ENCODE data around the gene ENDOD1.

The ENDOD1 gene

DNA sequence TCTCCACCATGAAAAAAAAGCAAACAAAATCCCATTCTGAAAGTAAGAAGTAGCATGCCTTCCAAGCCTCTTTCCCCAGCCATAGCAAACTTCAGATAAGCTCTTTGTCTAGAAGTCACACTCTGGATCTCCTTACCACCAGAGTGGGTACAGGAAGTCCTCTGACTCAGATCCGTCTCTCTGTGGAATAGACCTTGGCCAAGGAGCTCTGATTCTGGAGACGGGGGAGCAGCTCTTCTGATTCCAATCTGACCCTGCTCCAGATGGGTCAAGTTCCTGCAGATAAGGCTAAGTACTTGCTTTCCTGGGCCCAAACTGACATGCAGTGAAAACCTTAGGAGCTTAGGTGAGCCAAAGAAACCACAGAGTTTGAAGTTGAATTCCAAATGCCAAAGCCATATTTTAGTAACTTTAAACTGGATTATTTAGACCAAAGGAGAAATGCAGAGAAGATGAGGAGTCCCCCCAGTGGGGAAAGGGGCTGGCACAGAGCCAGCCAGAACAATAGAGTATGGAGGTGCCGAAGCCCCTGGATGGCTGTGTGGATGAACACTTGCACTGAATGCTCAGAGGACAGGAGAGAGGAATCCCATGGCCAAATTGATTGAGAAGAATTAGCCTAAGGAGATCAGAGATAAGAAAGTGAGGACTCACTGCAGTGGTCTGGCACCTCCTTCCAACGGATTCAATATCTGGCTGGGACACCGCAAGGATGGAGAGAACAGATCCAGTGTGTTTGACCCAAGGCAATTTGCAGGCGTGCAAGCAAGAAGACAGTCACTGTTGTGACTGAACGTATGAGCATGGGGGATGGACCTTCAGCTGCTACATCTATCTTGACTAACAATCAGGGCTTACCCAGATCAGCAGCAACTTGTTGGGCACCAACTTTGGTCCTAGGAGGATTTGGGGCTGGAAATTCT lies 54.9 kb downstream of the ENDOD1 start:
- no peak for DNase-seq

DNA sequence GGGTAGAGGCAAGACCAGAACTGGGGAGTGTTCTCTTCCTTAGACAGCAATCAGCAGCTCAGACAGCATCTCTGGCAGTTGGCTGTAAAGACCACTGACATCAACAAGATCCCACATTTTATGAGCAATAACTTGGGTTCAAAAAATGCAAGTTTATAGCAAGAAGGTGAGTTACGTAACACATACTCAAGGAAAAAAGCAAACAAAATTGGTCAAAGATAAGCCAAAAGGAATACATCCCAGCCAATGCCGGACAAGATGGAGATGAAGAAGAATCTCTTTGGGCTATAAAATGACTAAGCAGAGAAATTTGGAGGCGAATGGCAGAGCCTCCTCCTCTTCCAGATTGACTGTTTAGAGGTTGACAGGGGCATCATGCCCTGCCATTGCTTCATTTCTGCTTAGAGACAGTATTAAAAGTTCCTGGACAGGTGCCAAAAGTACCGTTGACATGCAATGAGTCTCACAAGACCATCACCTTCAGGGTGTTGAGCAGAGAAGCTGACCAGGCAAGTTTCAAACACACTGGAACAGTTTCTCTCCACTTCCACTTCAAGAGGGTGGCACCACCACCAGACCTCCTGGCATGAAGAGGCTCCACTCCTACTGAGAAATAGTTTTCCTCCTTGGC lies 55.9 kb downstream of the ENDOD1 start:
- DNase-seq = no peak

DNA sequence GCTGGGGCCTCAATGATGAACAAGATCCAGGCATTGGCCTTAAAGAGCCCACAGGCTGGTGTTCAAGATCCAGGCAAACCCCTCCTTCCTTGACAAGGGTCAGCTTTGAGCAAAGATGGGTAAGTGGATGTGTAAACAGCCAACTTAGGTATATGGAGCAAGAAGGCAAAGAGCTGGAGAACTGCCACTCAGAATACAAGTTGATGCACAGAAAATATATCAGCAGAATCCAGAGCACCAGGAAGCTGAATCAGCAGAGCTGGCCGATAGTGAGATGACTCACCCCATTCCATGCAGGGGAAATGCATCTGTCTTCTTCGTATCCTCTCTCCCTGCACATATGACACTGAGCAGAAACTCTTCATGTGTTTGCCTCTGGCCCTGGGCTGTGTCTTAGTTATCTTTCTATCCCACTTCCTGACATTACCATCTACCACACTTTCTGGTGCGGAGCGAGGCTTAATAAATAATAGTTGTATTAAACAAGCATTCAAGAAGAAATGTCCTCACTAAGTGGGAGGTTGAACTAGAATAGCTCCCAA lies 57.8 kb downstream of the ENDOD1 start:
- no peak for DNase-seq

DNA sequence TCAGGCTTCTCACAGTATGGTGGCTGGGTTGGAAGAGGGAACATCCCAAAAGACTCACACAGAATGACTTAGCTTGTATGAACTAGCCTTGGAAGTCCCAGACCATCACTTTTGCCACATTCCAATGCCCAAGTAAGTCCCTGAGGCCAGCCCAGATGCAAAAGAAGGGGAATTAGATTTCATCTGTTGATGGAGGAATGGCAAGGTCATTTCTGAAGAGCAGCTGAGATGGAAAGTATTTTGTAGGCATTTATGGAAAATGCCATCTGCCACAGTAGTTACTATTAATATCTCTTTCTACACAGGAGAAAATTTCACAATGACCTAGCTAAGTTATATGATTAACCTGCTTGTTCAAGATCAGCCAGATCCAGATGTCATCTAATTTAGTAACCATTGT lies 58.8 kb downstream of the ENDOD1 start:
- DNase-seq = no peak

DNA sequence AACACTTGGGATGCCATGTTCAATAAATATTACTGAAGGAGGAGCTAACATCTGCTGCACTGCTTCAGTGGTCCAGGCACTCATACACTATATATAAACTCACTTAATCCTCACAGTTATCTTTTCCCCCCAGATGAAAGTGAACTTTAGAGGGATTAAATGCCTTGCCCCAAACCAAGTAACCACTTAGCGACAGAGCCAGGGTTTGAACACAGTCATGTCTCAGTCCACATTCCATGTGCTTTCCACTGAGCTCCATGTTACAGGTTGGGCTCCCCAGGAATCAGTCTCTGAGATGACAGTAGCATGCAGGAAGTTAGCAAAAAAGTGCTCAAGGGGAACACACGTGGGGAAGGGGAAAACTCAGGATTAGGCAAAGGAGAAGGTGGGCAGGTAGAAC lies 59.3 kb downstream of the ENDOD1 start:
- DNase-seq = no peak

DNA sequence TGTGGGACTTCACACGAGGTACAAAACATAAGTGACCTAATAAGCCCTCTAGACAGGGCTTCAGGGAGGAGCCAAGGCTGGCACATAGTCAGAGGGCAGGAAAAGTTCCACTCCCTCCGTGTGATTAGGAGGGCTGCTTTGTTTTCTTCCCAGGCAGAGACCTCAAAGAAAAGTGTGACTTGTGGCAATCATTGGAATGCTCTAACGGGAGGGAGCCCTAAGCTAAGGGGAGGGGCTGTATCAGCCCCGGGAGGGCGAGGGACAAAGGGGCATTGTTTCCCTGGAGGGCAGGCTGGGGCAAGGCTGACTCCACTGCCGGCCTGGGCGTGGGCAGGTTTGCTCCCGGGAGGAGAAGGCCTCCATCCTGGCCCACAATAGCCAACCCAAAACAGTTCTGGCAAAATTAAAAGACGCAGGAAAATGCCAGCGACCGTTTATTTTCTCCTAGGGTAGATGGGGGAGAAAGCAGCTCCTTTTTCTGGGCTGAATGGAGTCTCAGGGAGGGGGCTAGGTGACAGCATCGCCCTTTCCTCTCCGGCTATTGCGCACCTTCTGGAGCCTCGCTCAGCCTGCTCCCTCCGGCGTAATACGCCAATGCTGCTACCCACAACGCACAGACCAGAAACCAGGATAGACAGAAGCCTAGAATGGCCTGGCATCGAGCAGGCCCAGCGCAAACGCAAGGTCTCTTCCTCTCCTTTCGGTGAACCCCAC lies 60.2 kb downstream of the ENDOD1 start:
- DNase-seq = no peak

DNA sequence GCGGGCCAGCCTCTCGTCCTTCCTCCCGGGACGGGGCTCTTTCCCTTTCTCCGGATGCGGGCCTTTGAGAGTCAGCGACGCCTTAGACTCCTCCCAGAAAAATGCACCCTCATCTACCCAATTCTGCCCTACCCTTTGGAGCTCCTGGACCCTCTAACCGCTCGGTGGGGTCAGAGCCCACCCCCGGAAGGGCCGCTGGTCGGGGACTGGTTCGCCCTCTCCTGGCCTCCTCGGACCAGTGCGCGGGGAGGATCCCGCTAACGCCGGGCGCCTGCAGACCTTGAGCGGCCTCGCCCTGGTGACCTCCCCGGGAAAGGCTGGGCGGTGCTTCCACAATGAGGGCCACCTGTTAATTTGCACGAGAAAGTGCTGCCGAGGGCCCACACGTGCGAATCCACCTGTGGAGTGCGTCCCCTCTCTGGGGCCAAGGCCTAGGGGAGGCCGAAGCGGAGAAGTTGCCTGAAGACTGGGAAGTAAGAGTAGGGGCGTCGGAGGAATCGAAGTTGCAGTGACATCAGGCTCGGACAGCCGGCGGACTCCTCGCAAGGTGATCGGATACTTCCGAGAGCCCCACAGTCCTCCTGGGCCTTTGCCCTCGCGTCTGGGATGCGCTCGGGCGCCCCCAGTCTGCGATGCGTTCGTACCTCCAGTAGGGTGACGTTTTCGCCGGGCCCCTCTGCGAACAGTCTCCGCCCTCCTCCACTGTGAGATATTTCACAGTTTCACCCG lies 61.5 kb downstream of the ENDOD1 start:
- peak; percentile 91 for DNase-seq

DNA sequence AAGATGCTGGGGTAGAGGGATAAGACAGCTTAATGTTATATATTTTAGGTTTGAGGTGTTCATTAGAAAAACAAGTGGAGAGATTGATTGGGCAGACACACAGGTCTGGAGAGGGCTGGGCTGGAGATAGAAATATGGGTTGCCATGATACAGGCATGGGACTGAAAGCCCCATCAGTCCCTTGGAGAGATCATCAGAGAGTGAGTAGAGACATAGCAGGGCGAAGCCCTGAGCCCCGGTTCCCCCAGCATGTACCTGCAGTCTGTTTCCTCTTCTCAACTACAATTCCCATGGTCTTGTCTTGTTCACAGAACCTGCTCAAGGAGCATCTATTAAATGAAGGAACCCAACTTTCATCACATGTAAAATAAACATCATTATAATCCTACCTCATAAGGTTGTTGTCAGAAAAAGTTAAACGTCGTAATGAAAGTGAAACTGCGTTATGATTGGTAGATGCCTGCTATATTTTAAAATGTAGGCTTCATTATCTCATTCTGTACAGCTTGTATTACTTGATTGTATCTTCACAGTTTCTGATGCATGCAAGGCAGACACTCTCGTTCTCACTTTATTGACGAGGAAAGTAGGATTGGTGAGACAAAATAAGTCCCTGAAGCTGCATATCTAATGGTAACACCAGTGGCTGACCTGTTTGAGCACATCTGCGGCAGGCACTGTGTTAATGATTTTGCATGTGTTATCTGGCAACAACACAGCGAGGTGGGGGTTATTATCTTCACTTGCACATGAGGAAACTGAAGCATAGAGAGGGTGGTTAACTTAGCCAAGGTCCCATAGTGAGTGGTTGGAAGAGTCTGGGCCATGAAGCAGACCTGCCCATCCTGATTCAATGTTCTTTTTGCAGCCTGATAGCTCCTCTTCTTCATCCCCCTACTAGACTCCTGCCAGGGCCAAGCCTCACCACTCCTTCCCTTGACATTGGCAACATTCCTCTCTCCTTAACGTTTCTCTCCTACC lies 63.5 kb downstream of the ENDOD1 start:
- no peak for DNase-seq

DNA sequence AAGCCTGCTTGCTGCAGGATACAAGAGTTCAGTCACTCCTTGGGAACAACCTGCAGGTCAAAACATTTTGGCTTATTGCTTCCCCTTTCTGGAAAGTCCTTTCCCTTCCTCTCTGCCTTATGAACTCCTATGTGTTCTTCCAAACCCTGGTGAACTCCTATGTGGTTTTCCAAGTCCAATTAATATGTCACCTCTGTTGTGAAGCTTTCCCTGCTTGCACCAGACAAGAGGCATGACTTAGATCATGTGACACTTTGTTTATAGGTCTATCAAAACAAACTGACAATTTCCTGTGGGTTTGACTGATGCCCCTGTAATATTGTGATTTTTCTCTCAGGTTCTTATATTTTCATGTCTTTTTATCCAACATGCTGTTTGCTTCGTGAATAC lies 64.2 kb downstream of the ENDOD1 start:
- no peak for DNase-seq

DNA sequence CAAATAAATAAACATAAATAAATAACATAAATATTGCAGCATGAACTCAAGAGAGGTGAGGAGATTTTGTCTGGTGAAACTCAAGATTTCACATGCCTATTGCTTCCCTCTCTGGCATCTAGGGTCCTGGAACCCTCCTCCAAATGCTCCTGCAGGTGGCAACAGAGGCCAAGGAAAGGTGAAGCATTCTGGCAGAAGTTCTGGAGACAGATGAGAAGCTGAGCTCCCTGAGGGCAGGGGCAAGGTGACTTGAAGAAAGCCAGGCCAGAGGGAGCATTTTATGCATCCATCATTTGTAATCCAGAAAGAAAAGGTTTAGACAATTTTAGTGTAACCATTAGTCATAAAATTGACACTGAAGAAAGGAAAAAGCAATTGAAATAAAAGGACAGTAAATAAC lies 64.9 kb downstream of the ENDOD1 start:
- peak; percentile 66 for DNase-seq

DNA sequence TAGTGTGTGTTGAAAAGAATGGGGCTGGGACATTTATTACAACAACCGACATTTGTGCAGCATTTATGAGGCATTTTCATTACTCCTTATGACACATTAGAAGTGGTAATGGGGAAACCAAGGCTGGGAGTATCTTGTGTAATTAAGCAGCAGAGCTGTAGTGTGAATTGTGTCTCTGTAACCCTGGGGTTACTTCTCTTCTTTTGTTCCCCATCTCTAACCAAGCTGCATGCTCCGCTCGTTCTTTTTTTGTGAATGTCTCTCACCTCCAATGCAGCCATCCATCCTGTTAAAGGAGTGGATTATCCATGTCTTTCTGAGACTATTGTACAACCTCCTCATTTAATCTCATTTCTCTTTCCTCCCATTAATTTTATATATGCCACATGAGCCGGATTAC lies 65.7 kb downstream of the ENDOD1 start:
- DNase-seq = no peak

DNA sequence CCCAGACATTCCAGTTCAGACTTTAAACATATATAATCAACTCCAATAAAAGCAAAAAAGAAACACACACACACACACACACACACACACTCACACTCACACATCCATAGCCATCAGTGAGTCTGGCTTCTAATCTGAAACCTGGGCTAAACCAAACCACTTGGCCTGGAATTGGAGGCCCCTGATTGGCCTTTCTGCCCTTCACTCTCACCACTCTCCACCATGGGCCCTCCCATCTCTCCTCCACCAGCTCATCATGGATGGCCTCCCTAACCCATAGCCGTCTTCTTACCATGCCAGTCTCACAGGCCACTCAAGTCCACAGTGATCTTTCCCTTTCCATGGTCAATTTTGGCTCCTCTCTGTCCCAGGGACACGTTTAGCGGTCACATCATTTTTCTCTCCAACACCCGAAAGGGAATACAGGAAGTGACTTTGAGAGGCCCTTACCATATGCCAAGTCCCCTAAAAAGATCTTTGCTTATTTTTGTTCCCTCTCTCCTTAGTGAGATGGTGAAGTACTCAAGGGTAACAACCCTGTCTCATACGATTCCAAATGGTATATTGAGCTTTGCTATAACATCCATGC lies 66.6 kb downstream of the ENDOD1 start:
- no peak for DNase-seq

DNA sequence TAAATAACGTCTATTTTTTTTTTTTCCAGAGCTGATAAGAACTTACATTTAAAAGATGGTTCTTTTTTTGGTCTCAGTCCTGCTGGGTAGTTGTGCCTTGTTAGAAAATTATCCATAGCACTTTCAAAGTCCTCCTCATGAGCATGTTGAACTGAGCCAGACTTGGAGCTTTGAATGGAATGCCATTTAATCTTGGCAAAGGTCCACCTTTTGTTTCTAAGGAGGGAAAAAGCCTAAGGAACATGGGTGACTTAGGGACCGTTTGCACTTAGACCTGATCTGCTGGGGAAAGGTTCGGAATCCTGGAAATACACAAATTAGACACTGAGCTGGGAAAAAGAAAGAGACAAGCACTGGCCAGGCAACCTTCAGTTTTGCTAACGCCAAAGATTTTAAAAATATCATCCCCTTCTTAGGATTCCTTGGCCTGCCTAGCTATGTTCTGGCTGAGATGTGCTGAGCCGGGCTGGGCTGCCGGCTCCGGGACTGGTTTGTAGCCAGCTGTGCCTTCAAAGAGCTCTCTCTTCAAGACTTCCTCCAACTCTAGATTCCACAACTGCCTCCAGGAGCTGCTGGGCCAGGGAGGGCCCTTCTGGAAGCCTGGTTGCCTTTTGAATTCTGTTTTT lies 67.4 kb downstream of the ENDOD1 start:
- DNase-seq = no peak

DNA sequence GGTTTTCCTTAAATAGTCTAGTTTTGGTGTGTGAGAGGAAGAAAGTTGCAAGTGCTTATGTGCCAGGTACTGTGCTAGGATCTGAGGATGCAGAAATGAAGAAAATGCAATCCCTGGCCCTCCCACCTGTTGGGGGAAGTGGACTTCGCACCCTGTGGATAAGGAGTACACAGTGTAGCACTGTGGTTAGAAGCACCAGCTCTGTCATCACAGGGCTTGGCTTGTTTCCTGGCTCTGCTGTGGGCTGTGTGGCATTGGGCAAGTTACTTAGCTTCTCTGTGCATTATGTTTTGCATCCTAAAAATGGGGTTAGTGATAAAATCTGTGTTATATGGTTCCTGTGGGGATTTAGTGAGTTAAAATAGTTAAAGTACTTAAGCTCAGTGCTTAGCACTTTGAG lies 68.2 kb downstream of the ENDOD1 start:
- no peak for DNase-seq

DNA sequence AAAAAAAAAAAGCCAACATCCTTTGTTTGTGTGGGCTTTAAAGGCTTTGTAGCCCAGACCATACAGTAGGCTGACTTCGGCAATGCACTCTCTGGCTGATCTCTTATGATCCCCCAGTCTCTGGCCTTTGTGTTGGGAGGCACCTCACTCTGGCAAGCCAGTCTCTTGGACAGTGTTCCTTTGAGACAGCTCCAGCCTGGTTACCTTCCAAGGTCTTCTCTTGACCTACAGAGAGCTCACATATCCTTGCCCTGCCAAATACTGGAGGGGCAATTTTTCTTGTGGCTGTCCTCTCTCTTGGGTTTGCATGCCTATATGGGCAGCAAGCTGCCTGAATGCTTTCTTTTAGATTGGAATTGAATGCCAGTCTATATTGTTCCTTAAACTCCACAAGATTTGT lies 71.6 kb downstream of the ENDOD1 start:
- DNase-seq = no peak

DNA sequence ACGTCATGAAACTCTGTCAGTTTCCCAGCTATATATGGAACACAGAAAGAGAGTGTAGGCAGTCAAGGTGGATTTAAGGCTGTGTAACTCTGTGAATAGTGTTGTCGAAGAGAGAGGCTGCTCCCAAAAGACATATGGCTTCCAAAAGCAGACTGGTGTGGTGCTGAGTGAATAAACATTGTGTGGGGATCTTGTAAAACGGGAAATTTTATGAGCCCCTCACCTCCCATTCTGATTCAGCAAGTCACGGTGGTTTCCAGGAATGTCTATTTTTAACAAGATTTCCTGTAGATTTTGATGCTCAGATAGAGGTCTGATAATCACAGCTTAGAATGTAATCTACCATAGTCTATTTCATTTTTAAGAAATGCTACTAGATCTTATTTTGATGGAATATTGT lies 73.5 kb downstream of the ENDOD1 start:
- DNase-seq = no peak

DNA sequence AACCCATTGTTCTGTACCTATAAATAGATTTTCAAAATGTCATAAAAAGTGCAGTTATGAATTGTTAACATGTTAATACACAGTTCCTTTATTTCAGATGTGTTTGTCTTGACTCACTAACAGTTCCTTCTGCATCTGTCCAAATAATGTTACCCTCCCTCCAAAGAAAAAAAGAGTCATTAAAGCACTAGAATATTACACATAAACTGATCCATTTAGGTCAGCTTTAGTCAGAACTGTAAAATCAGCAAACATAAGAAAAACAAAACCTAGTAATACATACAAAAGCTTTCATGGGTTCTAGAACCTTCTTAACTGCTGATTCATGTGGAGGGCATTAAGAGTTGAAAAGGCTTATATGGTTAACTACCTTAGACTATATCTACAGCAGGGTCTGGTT lies 76.0 kb downstream of the ENDOD1 start:
- no peak for DNase-seq

DNA sequence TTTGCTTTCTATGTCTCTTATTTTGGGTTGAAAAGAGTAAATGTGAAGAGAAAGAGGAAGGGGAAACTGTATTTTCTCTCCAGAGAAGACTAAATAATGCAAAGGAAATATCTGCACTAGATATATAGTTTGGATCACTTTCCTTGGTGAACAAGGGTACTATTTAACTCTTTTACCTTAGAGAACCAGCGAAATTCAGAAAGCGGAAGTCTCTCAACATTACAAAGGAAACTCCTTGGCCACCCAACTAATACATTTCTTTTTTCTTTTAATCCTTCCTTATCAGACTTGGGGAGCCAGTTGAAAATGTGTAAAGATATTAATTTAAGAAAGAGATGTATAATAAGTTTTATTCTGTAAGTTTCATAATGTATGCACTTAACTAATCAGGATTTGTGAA lies 77.1 kb downstream of the ENDOD1 start:
- no peak for DNase-seq

DNA sequence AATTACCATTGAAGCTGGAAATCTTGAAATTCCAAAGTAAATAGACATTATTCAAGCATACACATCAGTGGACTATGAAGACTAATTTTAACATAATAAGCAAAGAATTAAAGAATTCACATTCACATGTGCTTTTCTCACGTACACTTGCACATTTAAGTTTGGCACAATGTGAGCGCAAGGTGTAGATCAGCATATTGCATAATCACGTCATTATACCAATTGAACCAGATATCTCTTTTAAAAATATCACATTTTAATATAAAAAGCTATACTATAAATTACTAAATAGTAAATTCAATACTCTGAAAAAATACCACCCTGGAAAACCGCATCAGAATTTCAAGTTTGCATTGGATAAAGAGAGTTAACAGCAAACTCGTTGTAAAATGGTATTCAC lies 80.6 kb downstream of the ENDOD1 start:
- no peak for DNase-seq

DNA sequence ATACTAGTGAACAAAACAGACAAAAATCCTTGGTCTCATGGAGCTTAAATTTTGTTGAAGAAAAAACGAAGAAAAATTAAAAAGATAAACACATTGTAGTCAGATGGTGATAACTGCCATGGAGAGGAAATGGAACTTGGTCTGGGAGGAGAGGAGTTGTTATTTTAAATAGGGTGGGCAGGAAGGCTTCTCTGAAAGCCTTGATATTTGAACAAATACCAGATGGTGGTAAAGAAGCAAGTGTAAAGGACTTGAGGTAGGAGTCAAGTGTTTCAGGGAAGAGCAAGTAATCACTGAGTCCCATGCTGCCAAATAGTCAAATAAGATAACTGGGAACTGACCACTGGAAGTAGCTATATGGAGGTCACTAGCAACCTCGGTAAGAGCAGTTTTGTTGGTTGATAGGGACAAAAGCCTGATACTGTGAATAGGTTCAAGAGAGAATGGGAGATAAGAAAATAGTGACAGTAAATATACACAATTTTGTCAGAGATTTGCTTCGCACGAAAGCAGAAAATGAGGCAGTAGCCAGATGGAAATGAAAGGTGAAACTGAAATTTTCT lies 86.3 kb downstream of the ENDOD1 start:
- DNase-seq = no peak

Data from CD4-positive, alpha-beta T cell treated with Interleukin-15 for 1 hour (primary cell).